ENCODE measurements around the gene FAM200B.

DNA sequence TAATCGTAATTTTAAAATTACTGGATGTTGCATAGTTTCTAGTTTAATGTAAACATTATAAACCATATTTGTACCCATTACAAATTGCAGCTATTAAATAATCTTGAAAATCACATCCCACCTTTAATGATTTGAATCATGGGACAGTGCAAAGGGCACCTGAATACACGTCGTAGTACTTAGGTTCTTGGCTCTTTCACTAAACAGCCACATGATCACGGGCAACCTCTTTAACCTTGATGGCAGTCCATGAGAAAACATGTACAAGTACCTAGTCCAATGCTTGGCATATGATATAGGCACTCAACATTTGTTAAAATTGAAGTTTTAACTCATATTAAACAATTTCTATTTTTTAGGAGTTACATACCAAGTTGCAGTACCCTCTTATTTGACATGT is 14.6 kb upstream of the FAM200B start:
- TF ChIP-seq, protein P1, sequence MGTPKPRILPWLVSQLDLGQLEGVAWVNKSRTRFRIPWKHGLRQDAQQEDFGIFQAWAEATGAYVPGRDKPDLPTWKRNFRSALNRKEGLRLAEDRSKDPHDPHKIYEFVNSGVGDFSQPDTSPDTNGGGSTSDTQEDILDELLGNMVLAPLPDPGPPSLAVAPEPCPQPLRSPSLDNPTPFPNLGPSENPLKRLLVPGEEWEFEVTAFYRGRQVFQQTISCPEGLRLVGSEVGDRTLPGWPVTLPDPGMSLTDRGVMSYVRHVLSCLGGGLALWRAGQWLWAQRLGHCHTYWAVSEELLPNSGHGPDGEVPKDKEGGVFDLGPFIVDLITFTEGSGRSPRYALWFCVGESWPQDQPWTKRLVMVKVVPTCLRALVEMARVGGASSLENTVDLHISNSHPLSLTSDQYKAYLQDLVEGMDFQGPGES (IDR thresholded peaks at IDR 0.05; ENCODE audit: low read depth, low read length) = no peak
- TF ChIP-seq, protein P2, sequence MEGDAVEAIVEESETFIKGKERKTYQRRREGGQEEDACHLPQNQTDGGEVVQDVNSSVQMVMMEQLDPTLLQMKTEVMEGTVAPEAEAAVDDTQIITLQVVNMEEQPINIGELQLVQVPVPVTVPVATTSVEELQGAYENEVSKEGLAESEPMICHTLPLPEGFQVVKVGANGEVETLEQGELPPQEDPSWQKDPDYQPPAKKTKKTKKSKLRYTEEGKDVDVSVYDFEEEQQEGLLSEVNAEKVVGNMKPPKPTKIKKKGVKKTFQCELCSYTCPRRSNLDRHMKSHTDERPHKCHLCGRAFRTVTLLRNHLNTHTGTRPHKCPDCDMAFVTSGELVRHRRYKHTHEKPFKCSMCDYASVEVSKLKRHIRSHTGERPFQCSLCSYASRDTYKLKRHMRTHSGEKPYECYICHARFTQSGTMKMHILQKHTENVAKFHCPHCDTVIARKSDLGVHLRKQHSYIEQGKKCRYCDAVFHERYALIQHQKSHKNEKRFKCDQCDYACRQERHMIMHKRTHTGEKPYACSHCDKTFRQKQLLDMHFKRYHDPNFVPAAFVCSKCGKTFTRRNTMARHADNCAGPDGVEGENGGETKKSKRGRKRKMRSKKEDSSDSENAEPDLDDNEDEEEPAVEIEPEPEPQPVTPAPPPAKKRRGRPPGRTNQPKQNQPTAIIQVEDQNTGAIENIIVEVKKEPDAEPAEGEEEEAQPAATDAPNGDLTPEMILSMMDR (IDR thresholded peaks at IDR 0.05) = no peak
- TF ChIP-seq GABPA (IDR thresholded peaks at IDR 0.05; ENCODE audit: low read depth) (no peak), EP300 (IDR thresholded peaks at IDR 0.05; ENCODE audit: borderline replicate concordance in 1 of 2, low read depth in 1 of 2, low read length in 1 of 2) (no peak), ELF1 (IDR thresholded peaks at IDR 0.05) (no peak)
- TF ChIP-seq, protein P3, sequence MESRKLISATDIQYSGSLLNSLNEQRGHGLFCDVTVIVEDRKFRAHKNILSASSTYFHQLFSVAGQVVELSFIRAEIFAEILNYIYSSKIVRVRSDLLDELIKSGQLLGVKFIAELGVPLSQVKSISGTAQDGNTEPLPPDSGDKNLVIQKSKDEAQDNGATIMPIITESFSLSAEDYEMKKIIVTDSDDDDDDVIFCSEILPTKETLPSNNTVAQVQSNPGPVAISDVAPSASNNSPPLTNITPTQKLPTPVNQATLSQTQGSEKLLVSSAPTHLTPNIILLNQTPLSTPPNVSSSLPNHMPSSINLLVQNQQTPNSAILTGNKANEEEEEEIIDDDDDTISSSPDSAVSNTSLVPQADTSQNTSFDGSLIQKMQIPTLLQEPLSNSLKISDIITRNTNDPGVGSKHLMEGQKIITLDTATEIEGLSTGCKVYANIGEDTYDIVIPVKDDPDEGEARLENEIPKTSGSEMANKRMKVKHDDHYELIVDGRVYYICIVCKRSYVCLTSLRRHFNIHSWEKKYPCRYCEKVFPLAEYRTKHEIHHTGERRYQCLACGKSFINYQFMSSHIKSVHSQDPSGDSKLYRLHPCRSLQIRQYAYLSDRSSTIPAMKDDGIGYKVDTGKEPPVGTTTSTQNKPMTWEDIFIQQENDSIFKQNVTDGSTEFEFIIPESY (IDR thresholded peaks at IDR 0.05; ENCODE audit: borderline replicate concordance, low read depth) = no peak
- TF ChIP-seq, protein P4, sequence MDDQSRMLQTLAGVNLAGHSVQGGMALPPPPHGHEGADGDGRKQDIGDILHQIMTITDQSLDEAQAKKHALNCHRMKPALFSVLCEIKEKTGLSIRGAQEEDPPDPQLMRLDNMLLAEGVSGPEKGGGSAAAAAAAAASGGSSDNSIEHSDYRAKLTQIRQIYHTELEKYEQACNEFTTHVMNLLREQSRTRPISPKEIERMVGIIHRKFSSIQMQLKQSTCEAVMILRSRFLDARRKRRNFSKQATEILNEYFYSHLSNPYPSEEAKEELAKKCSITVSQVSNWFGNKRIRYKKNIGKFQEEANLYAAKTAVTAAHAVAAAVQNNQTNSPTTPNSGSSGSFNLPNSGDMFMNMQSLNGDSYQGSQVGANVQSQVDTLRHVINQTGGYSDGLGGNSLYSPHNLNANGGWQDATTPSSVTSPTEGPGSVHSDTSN (IDR thresholded peaks at IDR 0.05) = no peak
